ENCODE data around the gene SLC45A2. TPM values are rescaled to one million over a fixed set of nuclear protein-coding genes. Genes with fewer than 3 reads are reported as not detected.
"Not testable (repeated sequence)": the region's sequence is repeated elsewhere in the genome, so short reads cannot be mapped to it uniquely, and the experiment has no call there.

The SLC45A2 gene, protein sequence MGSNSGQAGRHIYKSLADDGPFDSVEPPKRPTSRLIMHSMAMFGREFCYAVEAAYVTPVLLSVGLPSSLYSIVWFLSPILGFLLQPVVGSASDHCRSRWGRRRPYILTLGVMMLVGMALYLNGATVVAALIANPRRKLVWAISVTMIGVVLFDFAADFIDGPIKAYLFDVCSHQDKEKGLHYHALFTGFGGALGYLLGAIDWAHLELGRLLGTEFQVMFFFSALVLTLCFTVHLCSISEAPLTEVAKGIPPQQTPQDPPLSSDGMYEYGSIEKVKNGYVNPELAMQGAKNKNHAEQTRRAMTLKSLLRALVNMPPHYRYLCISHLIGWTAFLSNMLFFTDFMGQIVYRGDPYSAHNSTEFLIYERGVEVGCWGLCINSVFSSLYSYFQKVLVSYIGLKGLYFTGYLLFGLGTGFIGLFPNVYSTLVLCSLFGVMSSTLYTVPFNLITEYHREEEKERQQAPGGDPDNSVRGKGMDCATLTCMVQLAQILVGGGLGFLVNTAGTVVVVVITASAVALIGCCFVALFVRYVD
- not detected for total RNA-seq

- H3K9me3 ChIP-seq = no peaks in the 10 kb centered on the region
- H3K27ac ChIP-seq = no peak within 1 kb of the TSS
- H3K4me1 ChIP-seq = no peaks in the 10 kb centered on the region
- no peak for DNase-seq
- no peak for TF ChIP-seq POLR2A (IDR thresholded peaks at IDR 0.05)
- no peak for TF ChIP-seq CTCF (IDR thresholded peaks at IDR 0.05)
- peaks cover 0 to 29% (median 0%) of the 10 kb centered on the region in 3 donors for H3K36me3 ChIP-seq
- H3K4me3 ChIP-seq = no peak within 1 kb of the TSS
- H3K27me3 ChIP-seq = no peaks in the 10 kb centered on the region
These were observed at the start of gene SLC45A2 for GRCh38 chr5:33984671-33985124. SLC45A2 (minus strand) TSS chr5:33984693; CDS start chr5:33984583, 110 bp downstream.

GRCh38 chr5:34031966-34032365 is 47.5 kb upstream of the SLC45A2 start:
- Histone ChIP-seq H3K27ac (no peak overlapping the region), H3K9me3 (no peaks in the 10 kb centered on the region), H3K4me3 (no peak overlapping the region), H3K4me1 (no peaks in the 10 kb centered on the region), H3K36me3 (no peaks in the 10 kb centered on the region), H3K27me3 (no peaks in the 10 kb centered on the region)
- TF ChIP-seq POLR2A (IDR thresholded peaks at IDR 0.05) = no peak
- TF ChIP-seq CTCF (IDR thresholded peaks at IDR 0.05) = no peak
- no peak for DNase-seq

- no peak overlapping the region for H3K27ac ChIP-seq
- no peak for DNase-seq
- H3K4me1 ChIP-seq = no peaks in the 10 kb centered on the region
- H3K27me3 ChIP-seq = no peaks in the 10 kb centered on the region
- no peaks in the 10 kb centered on the region for H3K9me3 ChIP-seq
- no peaks in the 10 kb centered on the region for H3K36me3 ChIP-seq
- no peak for TF ChIP-seq POLR2A (IDR thresholded peaks at IDR 0.05)
- no peak for TF ChIP-seq CTCF (IDR thresholded peaks at IDR 0.05)
- H3K4me3 ChIP-seq = no peak overlapping the region
These were observed 46.6 kb upstream of the SLC45A2 start for GRCh38 chr5:34031117-34031516.

GRCh38 chr5:34030585-34030984 is 46.1 kb upstream of the SLC45A2 start:
- H3K27ac ChIP-seq, H3K4me3 ChIP-seq: not testable (repeated sequence)

GRCh38 chr5:34030048-34030447 is 45.6 kb upstream of the SLC45A2 start:
- TF ChIP-seq POLR2A (IDR thresholded peaks at IDR 0.05) = no peak
- no peak for TF ChIP-seq CTCF (IDR thresholded peaks at IDR 0.05)
- Histone ChIP-seq H3K27ac (no peak overlapping the region), H3K9me3 (no peaks in the 10 kb centered on the region), H3K36me3 (no peaks in the 10 kb centered on the region), H3K4me3 (no peak overlapping the region), H3K4me1 (no peaks in the 10 kb centered on the region), H3K27me3 (no peaks in the 10 kb centered on the region)
- no peak for DNase-seq

More at GRCh38 chr5:34030585-34030984, 46.1 kb upstream of the SLC45A2 start:
- H3K4me1 ChIP-seq, H3K27me3 ChIP-seq, H3K9me3 ChIP-seq, DNase-seq, H3K36me3 ChIP-seq: not testable (repeated sequence)

DNA sequence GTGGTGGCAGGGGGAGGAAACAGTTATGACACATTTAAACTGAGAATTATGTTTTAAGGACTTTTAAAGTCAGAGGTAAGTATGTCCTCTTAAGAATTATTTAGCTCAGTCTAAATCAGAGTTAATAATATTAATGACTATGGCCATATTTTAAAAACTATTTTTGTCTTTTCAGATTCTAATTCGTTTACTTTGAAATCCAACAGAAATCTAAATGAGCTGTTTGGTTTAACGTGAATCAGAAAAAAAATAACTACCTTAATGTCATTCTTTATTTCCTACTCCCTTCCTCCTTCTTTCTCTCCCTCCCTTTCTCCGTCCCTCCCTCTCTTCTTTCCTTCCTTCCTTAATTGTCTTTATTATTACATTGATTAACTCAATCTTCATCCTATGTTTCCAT is 43.9 kb upstream of the SLC45A2 start:
- Histone ChIP-seq H3K9me3 (no peaks in the 10 kb centered on the region), H3K27me3 (no peaks in the 10 kb centered on the region), H3K4me1 (no peaks in the 10 kb centered on the region), H3K36me3 (peaks cover 0 to 3% (median 0%) of the 10 kb centered on the region in 3 donors), H3K27ac (no peak overlapping the region), H3K4me3 (no peak overlapping the region)
- TF ChIP-seq CTCF (IDR thresholded peaks at IDR 0.05) (no peak), POLR2A (IDR thresholded peaks at IDR 0.05) (no peak)
- no peak for DNase-seq

Measured in Peyer's patch (tissue), 4 donors.